ENCODE data around the gene PBRM1. TPM values are rescaled to one million over a fixed set of nuclear protein-coding genes. Genes with fewer than 3 reads are reported as not detected.

Gene PBRM1
- total and polyA plus RNA-seq, 2 of the 8 experiments (the other 6 are each of a cell fraction or from before 2014, with no cell fraction given), result 19.3 to 65.8 TPM

GRCh38 chr3:52554026-52554755 is 131.5 kb downstream of the PBRM1 start:
- H2BK15ac ChIP-seq (ENCODE audit: low read length), result no peak overlapping the region
- no peak overlapping the region for H3K23ac ChIP-seq (ENCODE audit: insufficient read length)
- no peak overlapping the region for H3K4me2 ChIP-seq (ENCODE audit: insufficient read depth in 1 of 2, low read depth in 2 of 2, low read length in 2 of 2)
- H2BK12ac ChIP-seq (ENCODE audit: low read depth, low read length), result no peak overlapping the region
- no peaks in the 10 kb centered on the region for H3K79me2 ChIP-seq (ENCODE audit: control insufficient read depth in 1 of 2, insufficient read depth in 2 of 2, low read length in 2 of 2)
- POLR2A ChIA-PET (ENCODE audit: partially characterized antibody), result no interaction called here
- no peaks in the 10 kb centered on the region for H3K9me3 ChIP-seq (ENCODE audit: insufficient read depth in 2 of 2, low read depth in 1 of 2, low read length in 1 of 2)
- 98% methylated on average over 5 of the region's 5 CpGs; no CpG with 5 or more reads in 1 of the 2 experiments for WGBS, 2 experiments (ENCODE audit: extremely low coverage in 1 of 2, insufficient coverage in 1 of 2, insufficient read length in 1 of 2, insufficient replicate concordance in 2 of 2, low coverage in 1 of 2, low lambda C conversion rate in 2 of 2, missing lambda C conversion rate in 1 of 2)
- DNase-seq (ENCODE audit: low read depth in 1 of 2, low spot score in 2 of 2) (no peak), FAIRE-seq (no peak)
- no peak overlapping the region for H3K18ac ChIP-seq (ENCODE audit: extremely low read depth, low read length)
- H4K91ac ChIP-seq (replicated peaks; ENCODE audit: insufficient read length, low read length), result no peak overlapping the region
- no peak overlapping the region for H3K14ac ChIP-seq (ENCODE audit: insufficient read length)
- TF ChIP-seq ZNF274 (IDR thresholded peaks at IDR 0.05; ENCODE audit: borderline replicate concordance, extremely low read depth, low read length), result no peak
- TF ChIP-seq BCL11A (IDR thresholded peaks at IDR 0.05; ENCODE audit: low read depth in 2 of 2, low read length in 2 of 2), result no peak
- TF ChIP-seq SAP30 (IDR thresholded peaks at IDR 0.05; ENCODE audit: insufficient read depth, insufficient replicate concordance, low read length), result no peak
- H2AK5ac ChIP-seq (ENCODE audit: low read depth, low read length), result no peak overlapping the region
- H3K36me3 ChIP-seq (ENCODE audit: control insufficient read depth in 2 of 4, insufficient read depth in 4 of 4, low read length in 3 of 4), result peaks cover 4 to 43% (median 14%) of the 10 kb centered on the region in 4 experiments; a peak in 5 of 8 replicates
- H3K4me1 ChIP-seq (replicated peaks in 1 of 4; ENCODE audit: control insufficient read depth in 3 of 4, insufficient read depth in 4 of 4, low read length in 3 of 4), result no peaks in the 10 kb centered on the region
- H4K20me1 ChIP-seq (replicated peaks in 1 of 2; ENCODE audit: control insufficient read depth in 1 of 2, insufficient read depth in 2 of 2, low read length in 2 of 2), result peaks cover 0 to 2% of the 10 kb centered on the region in 2 experiments
- H3K27me3 ChIP-seq (replicated peaks in 1 of 4; ENCODE audit: control insufficient read depth in 3 of 4, extremely low read depth in 1 of 4, insufficient read depth in 3 of 4, low read length in 3 of 4), result no peaks in the 10 kb centered on the region
- H3K23me2 ChIP-seq (ENCODE audit: low read depth, low read length), result no peaks in the 10 kb centered on the region
- H3K79me1 ChIP-seq (ENCODE audit: low read depth, low read length), result peaks cover 2% of the 10 kb centered on the region
- no peak overlapping the region for H3K56ac ChIP-seq (replicated peaks; ENCODE audit: insufficient read length, low read depth, low read length)
- H2BK5ac ChIP-seq (ENCODE audit: low read depth, low read length), result no peak overlapping the region
- H3K27ac ChIP-seq (ENCODE audit: low read depth, low read length), result no peak overlapping the region
- H3K4me3 ChIP-seq (ENCODE audit: extremely low read depth in 1 of 4, insufficient read depth in 2 of 4, low read depth in 3 of 4, low read length in 4 of 4), result no peak overlapping the region
- H3K4ac ChIP-seq (replicated peaks; ENCODE audit: insufficient read length, low read depth, low read length), result no peak overlapping the region
- no peak overlapping the region for H4K8ac ChIP-seq (ENCODE audit: extremely low read depth, insufficient read depth, low read length)
- no peak overlapping the region for H2AFZ ChIP-seq (ENCODE audit: low read length)
- no peak overlapping the region for H2BK20ac ChIP-seq (ENCODE audit: low read length)
- CTCF ChIA-PET (ENCODE audit: partially characterized antibody), result no interaction called here
- H2BK120ac ChIP-seq (replicated peaks; ENCODE audit: low read depth, low read length), result no peak overlapping the region
- H3K9ac ChIP-seq (replicated peaks in 1 of 4; ENCODE audit: extremely low read depth in 1 of 4, low read depth in 3 of 4, low read length in 3 of 4), result no peak overlapping the region
- no peak overlapping the region for H4K5ac ChIP-seq (ENCODE audit: insufficient read length, low read depth, low read length)

Measured in H1 (cell line).